ENCODE results near the gene CNOT10. TPM values are rescaled to one million over a fixed set of nuclear protein-coding genes. Genes with fewer than 3 reads are reported as not detected.

Gene CNOT10
- total RNA-seq, 1 experiment from 2014 or later, result 46.2 TPM

GRCh38 chr3:32818229-32818969 is 133.4 kb downstream of the CNOT10 start:
- no peak overlapping the region for H3K4me2 ChIP-seq (ENCODE audit: low read length)
- H3K4me3 ChIP-seq (ENCODE audit: low read length), result no peak overlapping the region

GRCh38 chr3:32818970-32819511 is 134.1 kb downstream of the CNOT10 start:
- ChIA-PET POLR2A (ENCODE audit: unreplicated experiment) (no interaction called here), CTCF (no interaction called here)
- Histone ChIP-seq H3K27me3 (ENCODE audit: low read length) (no peaks in the 10 kb centered on the region), H3K9me2 (replicated peaks; ENCODE audit: low read length) (no peaks in the 10 kb centered on the region), H3K36me3 (ENCODE audit: low read depth, low read length) (no peaks in the 10 kb centered on the region), H3K4me1 (ENCODE audit: insufficient read depth, low read length) (no peaks in the 10 kb centered on the region), H3K79me2 (ENCODE audit: low read length) (no peaks in the 10 kb centered on the region), H4K20me1 (ENCODE audit: low read length) (no peaks in the 10 kb centered on the region), H3K9ac (ENCODE audit: low read length) (no peak overlapping the region), H3K27ac (ENCODE audit: low read length) (no peak overlapping the region), H3K4me3 (ENCODE audit: low read length) (no peak overlapping the region), H2AFZ (ENCODE audit: low read length) (no peak overlapping the region), H3K9me3 (ENCODE audit: low read length) (no peaks in the 10 kb centered on the region), H3F3A (ENCODE audit: low read length, unreplicated experiment) (no peaks in the 10 kb centered on the region), H3K4me2 (ENCODE audit: low read length) (no peak overlapping the region)
- no TSS peak for BruUV-seq (replicated peaks)
- DNase-seq (no peak), ATAC-seq (no peak)
- TF ChIP-seq EZH2phosphoT487 (IDR thresholded peaks at IDR 0.05; ENCODE audit: borderline replicate concordance, low read length) (no peak), CTCF (conservative IDR thresholded peaks at IDR 0.05; ENCODE audit: low read depth, low read length) (no peak), EZH2 (IDR thresholded peaks at IDR 0.05; ENCODE audit: low read length, unreplicated experiment) (no peak)
- intact Hi-C loops (cut with micrococcal nuclease), result no loop called here

More at GRCh38 chr3:32818229-32818969, 133.4 kb downstream of the CNOT10 start:
- no TSS peak for BruUV-seq (replicated peaks)
- ATAC-seq (no peak), DNase-seq (no peak)
- TF ChIP-seq EZH2phosphoT487 (IDR thresholded peaks at IDR 0.05; ENCODE audit: borderline replicate concordance, low read length) (no peak), CTCF (conservative IDR thresholded peaks at IDR 0.05; ENCODE audit: low read depth, low read length) (no peak), EZH2 (IDR thresholded peaks at IDR 0.05; ENCODE audit: low read length, unreplicated experiment) (no peak)
- no peak overlapping the region for H3K9ac ChIP-seq (ENCODE audit: low read length)
- intact Hi-C loops (cut with micrococcal nuclease), result no loop called here
- ChIA-PET CTCF (no interaction called here), POLR2A (ENCODE audit: unreplicated experiment) (no interaction called here)
- H3K4me1 ChIP-seq (ENCODE audit: insufficient read depth, low read length), result no peaks in the 10 kb centered on the region
- H3K27ac ChIP-seq (ENCODE audit: low read length), result no peak overlapping the region
- H2AFZ ChIP-seq (ENCODE audit: low read length), result no peak overlapping the region
- no peaks in the 10 kb centered on the region for H3F3A ChIP-seq (ENCODE audit: low read length, unreplicated experiment)
- no peaks in the 10 kb centered on the region for H3K9me2 ChIP-seq (replicated peaks; ENCODE audit: low read length)
- H4K20me1 ChIP-seq (ENCODE audit: low read length), result no peaks in the 10 kb centered on the region
- no peaks in the 10 kb centered on the region for H3K36me3 ChIP-seq (ENCODE audit: low read depth, low read length)
- H3K27me3 ChIP-seq (ENCODE audit: low read length), result no peaks in the 10 kb centered on the region
- no peaks in the 10 kb centered on the region for H3K79me2 ChIP-seq (ENCODE audit: low read length)
- no peaks in the 10 kb centered on the region for H3K9me3 ChIP-seq (ENCODE audit: low read length)
